ENCODE measurements around the gene PHACTR4. TPM values are rescaled to one million over a fixed set of nuclear protein-coding genes. Genes with fewer than 3 reads are reported as not detected.

Gene PHACTR4
- total and polyA plus RNA-seq, 12 donors, result 12.0 to 44.8 (median 23.0) TPM

DNA sequence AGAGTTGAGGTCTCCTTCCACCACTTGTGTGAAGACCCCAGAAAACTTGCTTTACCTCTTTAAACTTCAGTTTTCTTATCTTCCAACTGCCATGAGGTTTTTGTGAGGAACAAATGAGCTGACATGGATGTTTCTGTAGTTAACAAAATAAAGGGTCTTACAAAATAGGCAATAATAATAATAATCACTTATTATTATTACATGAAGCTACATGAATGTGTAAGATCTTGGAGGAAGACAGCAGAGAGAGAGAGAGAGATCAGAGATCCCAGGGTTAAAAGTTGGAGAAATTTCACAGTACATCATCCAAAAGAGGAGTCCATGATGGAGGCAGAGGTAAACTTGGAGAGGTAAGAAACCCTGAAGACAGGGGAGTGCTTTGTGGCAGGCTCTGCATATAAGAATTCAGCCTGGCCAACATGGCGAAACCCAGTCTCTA, 147.0 kb downstream of the PHACTR4 start:
- Histone ChIP-seq H3K4me3 (no peak overlapping the region), H3K27me3 (no peaks in the 10 kb centered on the region)
- 94 to 100% (median 100%) methylated on average over 1 of the region's 1 CpG for WGBS, 4 donors

DNA sequence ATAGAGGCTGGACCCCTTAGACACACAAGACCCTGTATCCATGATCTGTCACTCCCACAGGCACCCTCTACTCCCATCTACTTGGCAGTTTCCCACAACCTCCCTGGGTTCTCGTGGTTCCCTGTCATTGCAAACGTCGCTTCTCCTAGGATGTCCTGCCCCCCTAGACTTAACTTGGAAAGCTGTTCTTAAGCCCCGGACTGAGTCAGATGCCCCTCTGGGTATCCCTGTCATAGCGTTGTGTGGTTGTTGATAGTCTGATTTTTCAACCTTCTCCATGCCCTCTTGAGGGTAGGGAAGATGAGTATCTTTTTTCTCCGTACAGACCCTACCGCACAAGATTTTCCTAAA, 148.1 kb downstream of the PHACTR4 start:
- WGBS, 4 donors, result 9 to 18% (median 11%) methylated on average over 7 of the region's 7 CpGs
- Histone ChIP-seq H3K27ac (peak overlapping the region in 3 of 5 donors; percentile 57 to 92 (median 73)), H3K4me1 (replicated peaks in 1 of 2) (peaks cover 6 to 14% of the 10 kb centered on the region in 2 donors), H3K27me3 (no peaks in the 10 kb centered on the region), H3K9me3 (replicated peaks in 1 of 3) (no peaks in the 10 kb centered on the region), H3K4me3 (peak overlapping the region in 1 of 4 donors; percentile 82), H3K36me3 (replicated peaks in 1 of 2) (peaks cover 0 to 25% of the 10 kb centered on the region in 2 donors)
- intact Hi-C loops (cut with DNase I), result loop anchor here (5.0 to 10.0 kb wide), 2 partner anchors 77 to 360 kb away; partner anchors contain the start of gene RAB42 (in 1 of the 2)
- no peak for TF ChIP-seq POLR2A (IDR thresholded peaks at IDR 0.05)
- TF ChIP-seq, protein P1, sequence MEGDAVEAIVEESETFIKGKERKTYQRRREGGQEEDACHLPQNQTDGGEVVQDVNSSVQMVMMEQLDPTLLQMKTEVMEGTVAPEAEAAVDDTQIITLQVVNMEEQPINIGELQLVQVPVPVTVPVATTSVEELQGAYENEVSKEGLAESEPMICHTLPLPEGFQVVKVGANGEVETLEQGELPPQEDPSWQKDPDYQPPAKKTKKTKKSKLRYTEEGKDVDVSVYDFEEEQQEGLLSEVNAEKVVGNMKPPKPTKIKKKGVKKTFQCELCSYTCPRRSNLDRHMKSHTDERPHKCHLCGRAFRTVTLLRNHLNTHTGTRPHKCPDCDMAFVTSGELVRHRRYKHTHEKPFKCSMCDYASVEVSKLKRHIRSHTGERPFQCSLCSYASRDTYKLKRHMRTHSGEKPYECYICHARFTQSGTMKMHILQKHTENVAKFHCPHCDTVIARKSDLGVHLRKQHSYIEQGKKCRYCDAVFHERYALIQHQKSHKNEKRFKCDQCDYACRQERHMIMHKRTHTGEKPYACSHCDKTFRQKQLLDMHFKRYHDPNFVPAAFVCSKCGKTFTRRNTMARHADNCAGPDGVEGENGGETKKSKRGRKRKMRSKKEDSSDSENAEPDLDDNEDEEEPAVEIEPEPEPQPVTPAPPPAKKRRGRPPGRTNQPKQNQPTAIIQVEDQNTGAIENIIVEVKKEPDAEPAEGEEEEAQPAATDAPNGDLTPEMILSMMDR (IDR thresholded peaks at IDR 0.05), result no peak
- DNase-seq, result no peak

More for the DNA sequence above, 147.0 kb downstream of the PHACTR4 start:
- Histone ChIP-seq H3K27ac (no peak overlapping the region), H3K36me3 (replicated peaks in 1 of 2) (peaks cover 0 to 36% of the 10 kb centered on the region in 2 donors), H3K9me3 (replicated peaks in 1 of 3) (no peaks in the 10 kb centered on the region), H3K4me1 (replicated peaks in 1 of 2) (peaks cover 6 to 24% of the 10 kb centered on the region in 2 donors)
- no peak for TF ChIP-seq POLR2A (IDR thresholded peaks at IDR 0.05)
- TF ChIP-seq, protein P1 (IDR thresholded peaks at IDR 0.05), result no peak
- no peak for DNase-seq
- intact Hi-C loops (cut with DNase I), result loop anchor here (5.0 to 10.0 kb wide), 2 partner anchors 78 to 361 kb away; partner anchors contain the start of gene RAB42 (in 1 of the 2)

DNA sequence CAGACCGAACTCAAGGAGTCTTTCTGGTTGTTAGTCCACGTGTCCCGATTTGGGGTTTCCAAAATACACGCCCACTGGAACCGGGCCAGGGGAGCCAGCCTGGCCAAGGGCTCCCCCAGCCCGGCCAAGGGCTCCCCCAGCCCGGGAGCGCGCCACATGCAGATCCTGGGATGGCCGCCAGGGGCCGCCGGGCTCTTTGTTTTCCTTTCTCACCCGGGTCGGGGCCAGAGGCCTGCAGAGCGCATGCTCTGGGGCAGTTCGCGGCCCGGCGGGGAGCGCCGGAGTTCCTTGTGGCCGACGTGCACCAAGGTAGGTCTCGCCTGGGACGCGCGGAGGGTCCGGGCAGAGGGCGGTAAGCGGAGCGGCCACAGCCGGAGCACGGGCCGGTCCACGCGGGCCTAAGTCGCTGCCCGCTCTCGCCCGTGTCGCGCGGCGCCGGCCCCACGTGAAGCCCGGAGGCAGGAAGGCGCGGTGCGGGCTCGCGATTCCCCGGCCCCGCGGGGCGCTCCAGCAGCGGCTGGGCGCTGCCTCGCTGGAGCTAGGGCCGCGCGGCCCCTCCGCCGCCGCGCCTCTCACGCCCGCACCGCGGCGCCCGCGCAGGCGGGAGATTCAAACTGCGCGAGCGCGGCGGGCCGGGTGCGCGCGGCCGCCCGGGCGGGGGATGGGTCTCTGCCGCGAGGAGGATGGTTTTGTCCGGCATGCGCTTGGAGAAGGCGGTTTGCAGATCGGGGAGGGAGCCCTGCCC, 148.6 kb downstream of the PHACTR4 start:
- H3K36me3 ChIP-seq (replicated peaks in 1 of 2), result peaks cover 0 to 20% of the 10 kb centered on the region in 2 donors
- intact Hi-C loops (cut with DNase I), result loop anchor here (5.0 to 10.0 kb wide), 2 partner anchors 77 to 359 kb away; partner anchors contain the start of gene RAB42 (in 1 of the 2)
- peak overlapping the region in 2 of 4 donors; percentile 33 to 82 for H3K4me3 ChIP-seq
- WGBS, 4 donors, result 0 to 1% (median 0%) methylated on average over 4 to 92 of the region's 92 CpGs
- H3K9me3 ChIP-seq (replicated peaks in 1 of 3), result no peaks in the 10 kb centered on the region
- peak overlapping the region in 4 of 5 donors; percentile 57 to 92 (median 70) for H3K27ac ChIP-seq
- no peaks in the 10 kb centered on the region for H3K27me3 ChIP-seq
- peak; percentile 43 to 65 for TF ChIP-seq POLR2A (IDR thresholded peaks at IDR 0.05)
- TF ChIP-seq, protein P1 (IDR thresholded peaks at IDR 0.05), result peak; percentile 95 to 99 (median 96)
- DNase-seq, result peak; percentile 90 to 94 (median 91)
- H3K4me1 ChIP-seq (replicated peaks in 1 of 2), result peaks cover 6 to 14% of the 10 kb centered on the region in 2 donors

GRCh38 chr1:28518745-28519341, 149.3 kb downstream of the PHACTR4 start:
- 7 to 15% (median 11%) methylated on average over 14 to 21 of the region's 21 CpGs for WGBS, 4 donors
- Histone ChIP-seq H3K36me3 (replicated peaks in 1 of 2) (peaks cover 0 to 13% of the 10 kb centered on the region in 2 donors), H3K4me3 (peak overlapping the region in 2 of 4 donors; percentile 32 to 82), H3K9me3 (replicated peaks in 1 of 3) (no peaks in the 10 kb centered on the region), H3K27ac (peak overlapping the region in 3 of 5 donors; percentile 57 to 92 (median 73)), H3K4me1 (replicated peaks in 1 of 2) (peaks cover 6 to 14% of the 10 kb centered on the region in 2 donors), H3K27me3 (no peaks in the 10 kb centered on the region)
- peak; percentile 24 to 56 (median 39) for DNase-seq
- TF ChIP-seq POLR2A (IDR thresholded peaks at IDR 0.05), result no peak
- TF ChIP-seq, protein P1 (IDR thresholded peaks at IDR 0.05), result no peak
- intact Hi-C loops (cut with DNase I), result loop anchor here (5.0 to 10.0 kb wide), 2 partner anchors 76 to 358 kb away; partner anchors contain the start of gene RAB42 (in 1 of the 2)

All from adrenal gland (tissue), 12 donors.